HG03159 (cell line): ENCODE results near the gene GTF2A1L.
"Not testable (repeated sequence)": the region's sequence is repeated elsewhere in the genome, so short reads cannot be mapped to it uniquely, and the experiment has no call there.

Experiments used
- ATAC-seq: cut with Tn5 transposase; IDR thresholded peaks from one replicate; pipeline ENCODE4 v1.9.1; 2021; ENCODE audit warnings: mild to moderate bottlenecking, moderate library complexity; ENCODE audit not compliant: unreplicated experiment

Gene GTF2A1L

DNA sequence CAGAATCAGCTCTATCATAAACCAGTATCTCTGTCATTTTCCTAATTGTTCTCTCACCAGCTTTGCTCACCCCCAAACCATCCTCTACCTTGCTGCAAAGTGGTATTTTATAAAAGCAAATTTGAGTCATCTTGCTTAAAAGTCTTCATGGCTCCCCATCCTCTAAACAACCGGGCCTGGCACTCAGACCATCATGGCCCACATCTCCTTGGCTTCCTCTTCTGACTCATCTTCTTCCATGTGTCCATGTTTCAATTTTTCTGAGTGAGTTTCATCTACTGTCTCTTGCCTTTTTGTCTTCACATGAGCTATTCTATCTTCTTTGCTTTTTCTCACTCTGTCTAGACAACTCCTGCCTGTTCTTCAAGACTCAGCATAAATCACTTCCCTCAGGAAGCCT lies 79.2 kb downstream of the GTF2A1L start:
- no peak for ATAC-seq

DNA sequence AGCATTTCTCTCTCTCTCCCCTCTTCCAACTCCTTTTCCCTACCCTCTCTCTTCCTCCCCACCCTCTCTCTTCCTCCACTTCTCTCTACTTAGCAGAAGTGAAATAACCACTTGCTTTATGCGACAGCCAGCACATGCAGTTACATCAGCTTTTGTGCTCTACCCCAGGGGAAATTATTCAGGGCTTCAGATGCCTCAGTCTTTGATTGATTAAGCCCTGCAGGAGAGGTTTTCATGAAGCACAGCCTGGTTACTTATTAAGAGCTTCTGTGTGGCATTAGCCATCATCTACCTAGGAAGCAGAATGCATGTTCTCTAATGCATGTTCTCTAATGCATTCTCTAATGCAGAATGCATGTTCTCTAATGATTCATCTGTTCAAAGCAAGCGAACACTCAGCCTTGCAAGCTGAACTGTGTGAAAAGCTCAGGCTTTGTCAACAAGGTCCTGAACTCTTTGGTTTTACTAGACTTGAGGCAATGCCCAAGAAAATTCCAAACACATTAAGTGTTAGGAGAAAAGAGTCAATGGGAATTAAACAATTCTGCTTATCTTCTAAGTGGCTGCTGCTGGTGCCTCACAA lies 81.8 kb downstream of the GTF2A1L start:
- ATAC-seq, result no peak

DNA sequence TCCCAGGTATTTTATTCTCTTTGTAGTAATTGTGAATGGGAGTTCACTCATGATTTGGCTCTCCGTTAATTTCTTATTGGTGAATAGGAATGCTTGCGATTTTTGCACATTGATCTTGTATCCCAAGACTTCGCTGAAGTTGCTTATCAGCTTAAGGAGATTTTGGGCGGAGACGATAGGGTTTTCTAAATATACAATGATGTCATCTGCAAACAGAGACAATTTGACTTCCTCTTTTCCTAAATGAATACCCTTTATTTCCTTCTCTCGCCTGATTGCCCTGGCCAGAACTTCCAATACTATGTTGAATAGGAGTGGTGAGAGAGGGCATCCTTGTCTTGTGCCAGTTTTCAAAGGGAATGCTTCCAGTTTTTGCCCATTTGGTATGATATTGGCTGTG lies 86.0 kb downstream of the GTF2A1L start:
- ATAC-seq, result not testable (repeated sequence)

DNA sequence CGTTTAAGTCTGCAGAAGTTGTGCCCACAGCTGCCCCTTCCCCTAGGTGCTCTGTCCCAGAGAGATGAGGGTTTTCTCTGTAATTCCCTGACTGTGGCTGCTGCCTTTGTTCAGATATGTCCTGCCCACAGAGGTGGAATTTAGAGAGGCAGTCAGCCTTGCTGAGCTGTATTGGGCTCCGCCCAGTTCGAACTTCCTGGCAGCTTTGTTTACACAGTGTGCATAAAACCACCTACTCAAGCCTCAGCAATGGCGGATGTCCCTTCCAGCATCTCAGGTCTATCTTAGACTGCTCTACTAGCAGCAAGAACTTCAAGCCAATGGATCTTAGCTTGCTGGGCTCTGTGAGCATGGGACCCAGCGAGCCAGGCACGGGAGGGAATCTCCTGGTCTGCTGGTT lies 89.8 kb downstream of the GTF2A1L start:
- ATAC-seq, result no peak

DNA sequence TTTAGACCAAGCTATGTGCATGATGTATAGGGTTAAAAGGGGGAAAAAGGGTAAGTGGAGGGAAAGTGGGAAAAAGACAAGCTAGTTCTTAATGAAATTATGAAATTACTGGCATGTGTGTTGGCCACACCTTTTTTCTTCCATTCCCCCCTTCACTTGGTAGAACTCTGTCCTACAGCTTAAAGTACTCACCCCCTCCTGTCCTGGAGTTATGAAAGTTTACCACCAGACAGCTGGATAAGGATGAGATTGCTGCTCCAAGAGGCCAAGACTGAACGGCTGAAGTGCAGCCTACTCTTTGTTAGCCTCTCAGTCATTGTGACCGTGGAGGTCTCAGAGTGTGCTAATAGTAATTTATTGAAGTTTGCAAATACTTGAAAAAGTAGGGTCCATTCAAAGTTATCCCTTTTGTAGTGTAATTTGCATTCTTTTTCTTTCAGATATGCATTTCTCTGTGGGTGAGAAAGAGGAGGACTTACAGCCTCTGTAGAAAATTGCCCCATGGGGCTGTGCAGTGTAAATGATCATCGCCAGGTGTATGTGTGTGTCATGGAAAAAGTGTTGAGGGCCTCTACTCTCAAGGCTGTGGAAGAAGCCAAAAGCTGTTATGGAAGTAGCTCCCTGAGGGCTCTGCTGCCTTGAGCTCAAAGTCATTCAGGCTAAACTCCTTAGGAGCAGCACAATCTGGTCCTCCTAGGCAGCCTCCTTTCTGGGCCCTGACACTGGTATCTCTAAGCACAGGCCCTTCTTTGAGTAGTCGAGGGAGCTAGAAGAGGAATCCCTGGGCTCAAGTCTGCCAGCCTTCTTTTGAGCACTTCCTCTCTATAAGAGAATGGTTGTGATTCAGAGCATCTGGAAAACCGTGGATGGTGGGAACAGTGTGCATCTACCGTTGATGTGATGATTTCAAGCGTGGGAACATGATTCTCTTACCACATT lies 91.7 kb downstream of the GTF2A1L start:
- no peak for ATAC-seq

DNA sequence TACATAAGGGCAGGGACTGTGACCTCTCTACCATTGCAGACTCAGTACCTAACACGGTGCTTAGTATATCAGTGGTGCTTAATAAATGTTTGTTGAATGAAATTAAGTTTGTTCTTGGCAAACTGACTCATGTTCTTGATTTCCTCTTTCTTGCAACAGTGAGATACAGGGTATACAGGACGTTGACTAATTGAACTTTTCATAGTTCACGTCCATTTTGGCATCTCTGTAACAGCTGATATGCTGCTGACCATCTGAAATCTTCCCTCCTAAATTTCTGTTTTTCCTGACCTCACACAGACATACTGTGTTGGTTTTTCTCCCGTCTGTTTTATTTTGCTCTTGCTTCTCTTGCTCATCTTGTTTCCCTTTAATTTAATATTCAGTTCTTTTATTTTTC lies 93.7 kb downstream of the GTF2A1L start:
- ATAC-seq, result no peak

DNA sequence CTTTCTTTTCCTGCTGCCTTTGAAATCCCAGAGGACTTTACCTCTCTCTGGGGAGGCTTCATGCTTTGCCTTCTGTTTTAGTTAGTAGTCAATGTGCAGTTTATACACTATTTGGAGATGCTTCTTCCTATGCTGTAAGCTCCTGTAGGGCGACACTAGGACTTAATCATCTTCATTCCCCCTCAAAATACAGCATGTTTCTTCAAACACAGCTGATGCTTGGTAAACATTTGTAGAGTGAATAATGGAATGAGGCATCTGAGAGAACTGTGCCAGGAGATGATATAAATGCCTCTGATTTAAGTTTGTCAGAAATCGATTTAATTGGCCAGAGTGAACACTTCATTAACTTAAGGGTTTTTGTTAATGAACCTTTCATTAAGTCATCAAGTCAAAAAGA lies 94.5 kb downstream of the GTF2A1L start:
- ATAC-seq, result no peak

DNA sequence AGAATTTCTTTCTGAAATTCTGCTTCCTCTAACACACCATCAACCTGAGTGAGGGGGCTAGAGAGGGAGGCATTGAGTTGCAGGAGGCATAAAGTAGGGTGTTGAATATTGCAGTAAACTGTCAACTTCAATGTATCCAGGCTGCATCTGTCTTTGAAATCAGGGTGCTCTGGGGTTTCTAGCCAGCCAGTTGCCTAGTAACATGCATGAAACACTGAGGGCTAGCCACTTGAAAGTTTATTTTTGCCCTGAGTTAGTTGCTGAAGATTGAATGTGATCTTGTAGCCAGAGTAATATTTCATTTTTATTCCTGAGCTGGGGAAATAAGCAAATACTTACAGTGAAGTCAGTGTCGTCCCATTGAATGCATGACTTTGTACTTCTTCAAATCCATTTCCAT lies 96.0 kb downstream of the GTF2A1L start:
- no peak for ATAC-seq

DNA sequence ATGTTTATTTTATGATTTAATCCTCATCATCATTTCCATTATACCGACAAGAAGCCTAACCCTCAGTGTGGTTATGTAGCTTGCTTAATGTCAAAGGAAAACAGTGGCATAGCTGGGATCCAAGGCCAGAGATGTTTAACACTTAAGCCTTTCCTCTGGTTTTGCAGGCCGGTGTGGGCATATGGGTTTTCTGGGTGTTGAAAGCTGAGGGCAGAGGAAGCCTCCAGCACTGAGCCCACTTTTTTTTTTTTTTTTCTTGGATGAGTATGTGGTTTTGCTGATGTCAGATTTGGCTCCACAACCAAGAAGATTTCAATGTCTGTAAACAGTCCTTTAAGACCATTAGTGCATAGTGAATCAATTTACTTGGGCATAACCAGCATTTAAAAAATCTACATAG lies 96.6 kb downstream of the GTF2A1L start:
- no peak for ATAC-seq

DNA sequence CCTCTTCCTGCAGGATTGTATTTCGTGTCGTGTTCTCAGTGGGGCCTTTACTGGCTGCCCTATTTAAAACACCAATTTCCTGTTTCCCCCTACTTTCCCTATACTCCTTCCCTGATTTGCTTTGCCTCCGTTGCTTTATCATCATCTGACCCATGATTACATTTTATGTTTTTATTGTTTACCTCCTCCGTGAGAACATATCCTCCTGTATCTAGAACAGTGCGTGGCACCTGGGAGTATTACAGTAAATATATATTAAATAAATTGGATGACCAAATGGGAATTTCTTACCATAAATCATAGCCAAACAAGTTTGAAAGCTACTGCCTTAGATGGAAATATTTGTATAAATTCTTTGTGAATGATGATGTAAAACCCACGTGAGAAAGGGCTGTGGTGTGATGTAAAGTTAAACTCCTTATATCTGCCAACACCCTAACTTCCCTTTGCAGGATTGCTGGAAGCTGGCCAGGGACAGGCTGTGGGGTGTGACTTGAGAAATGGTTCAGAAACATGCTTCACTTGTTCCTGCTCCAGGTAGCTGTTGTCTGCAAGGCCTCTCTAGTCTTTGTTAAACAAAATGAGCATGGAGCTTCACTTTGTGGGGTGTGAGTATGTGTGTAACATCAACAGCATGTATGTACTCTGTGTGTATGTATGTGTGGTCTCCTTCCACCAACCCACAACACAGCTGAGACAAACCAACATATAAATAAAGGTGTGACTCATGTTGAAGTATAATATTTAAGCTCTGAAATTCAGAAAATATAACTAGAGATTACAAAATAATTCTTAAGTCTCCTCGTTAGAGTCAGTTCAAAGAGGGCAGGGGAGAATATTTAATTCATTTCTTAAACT lies 97.6 kb downstream of the GTF2A1L start:
- no peak for ATAC-seq

DNA sequence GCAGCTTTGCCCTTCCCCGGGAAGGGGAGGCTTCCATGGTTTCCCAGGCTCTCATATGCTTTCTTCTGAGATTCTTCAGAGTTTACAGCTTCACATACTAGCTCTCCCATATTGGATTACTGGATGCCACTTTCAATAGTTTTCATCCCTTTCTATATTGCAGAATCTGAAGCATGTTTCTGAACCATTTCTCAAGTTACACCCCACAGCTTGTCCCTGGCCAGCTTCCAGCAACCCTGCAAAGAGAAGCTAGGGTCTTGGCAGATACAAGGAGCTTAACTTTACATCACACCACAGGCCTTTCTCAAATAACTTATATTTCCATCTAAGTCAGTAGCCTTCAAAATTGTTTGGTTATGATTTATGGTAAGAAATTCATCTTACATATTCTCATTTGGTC lies 98.3 kb downstream of the GTF2A1L start:
- ATAC-seq, result no peak

DNA sequence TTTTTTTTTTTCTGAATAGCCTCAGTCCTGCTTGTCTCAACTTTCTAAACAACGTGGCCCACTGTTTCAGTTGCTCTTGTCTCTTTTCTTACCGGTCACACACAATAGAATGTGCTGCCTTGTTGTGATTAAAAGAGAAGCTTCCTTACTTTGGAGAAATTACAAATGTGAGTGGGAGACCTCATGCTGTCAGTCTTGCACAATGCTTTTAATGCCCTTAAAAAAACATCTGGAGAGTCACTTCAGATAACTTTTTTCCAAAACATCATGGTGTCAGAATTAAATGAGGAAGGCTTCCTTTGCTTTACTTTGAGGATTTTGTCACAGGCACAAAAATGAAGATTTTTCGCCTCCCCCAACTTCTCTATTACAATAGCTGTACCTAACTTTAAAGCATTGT lies 100.2 kb downstream of the GTF2A1L start:
- ATAC-seq, result no peak

DNA sequence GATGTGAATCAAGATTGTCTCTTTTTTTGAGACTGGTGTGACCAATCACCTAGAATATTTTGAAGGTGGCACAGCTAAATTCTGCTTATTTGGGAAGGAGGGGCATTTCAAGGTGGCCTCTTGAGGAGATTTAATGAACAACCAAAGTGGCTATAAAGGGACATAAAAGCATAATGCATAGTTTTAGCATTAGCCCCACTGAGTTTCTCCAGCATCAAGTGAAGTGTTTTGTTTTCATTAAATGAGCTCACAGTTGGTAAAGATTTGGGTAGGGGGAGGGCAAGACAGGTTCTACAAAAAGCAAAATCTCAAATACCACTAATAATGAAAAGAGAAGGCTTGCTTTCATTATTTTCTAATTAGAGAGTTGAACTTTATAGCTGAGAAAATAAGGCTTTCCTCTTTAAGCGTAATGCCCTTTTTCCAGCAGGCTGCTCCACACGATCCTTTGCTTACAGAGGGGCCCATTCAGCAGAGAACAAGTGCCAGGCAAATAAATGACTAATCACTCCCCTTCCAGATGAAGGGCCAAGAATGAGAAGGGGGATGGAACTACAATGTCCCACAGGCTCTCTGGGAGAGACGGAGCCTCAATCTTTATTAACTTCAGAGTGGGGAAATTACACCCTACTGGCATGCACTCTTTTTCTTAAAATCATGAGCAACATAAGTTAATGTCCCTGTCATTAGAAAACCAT lies 102.0 kb downstream of the GTF2A1L start:
- no peak for ATAC-seq

DNA sequence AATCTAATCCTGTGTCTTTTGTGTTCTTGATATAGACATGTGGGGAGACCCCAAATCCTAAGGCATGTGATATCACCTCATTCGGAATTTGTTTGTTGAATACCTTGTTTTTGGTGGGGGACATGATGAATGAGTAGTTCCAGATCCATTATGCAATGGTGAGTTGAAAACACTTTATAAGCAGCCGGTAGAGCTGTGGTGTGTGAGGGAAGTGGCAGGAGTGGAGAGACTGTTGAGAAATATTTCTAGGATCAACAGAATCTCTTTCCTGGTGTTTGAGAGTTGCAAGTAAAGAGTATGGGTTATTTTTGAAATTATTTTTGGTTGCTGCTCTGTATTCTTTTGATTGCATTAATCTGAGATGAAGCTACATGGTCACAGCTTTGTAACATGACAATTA lies 103.5 kb downstream of the GTF2A1L start:
- ATAC-seq, result no peak

DNA sequence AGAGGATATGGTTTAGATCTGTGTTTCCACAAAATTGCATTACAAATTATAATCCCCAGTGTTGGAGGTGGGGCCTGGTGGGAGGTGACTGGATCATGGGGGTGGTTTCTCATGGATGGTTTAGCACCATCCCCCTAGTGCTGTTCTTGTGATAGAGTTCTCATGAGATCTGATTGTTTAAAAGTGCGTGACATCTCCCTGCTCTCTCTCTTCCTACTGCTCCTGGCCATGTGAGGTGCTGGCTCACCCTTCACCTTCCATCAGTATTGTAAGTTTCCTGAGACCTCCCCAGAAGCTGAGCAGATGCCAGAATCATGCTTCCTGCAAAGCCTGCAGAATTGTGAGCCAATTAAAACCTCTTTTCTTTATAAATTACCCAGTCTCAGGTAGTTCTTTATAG lies 104.7 kb downstream of the GTF2A1L start:
- ATAC-seq, result no peak

DNA sequence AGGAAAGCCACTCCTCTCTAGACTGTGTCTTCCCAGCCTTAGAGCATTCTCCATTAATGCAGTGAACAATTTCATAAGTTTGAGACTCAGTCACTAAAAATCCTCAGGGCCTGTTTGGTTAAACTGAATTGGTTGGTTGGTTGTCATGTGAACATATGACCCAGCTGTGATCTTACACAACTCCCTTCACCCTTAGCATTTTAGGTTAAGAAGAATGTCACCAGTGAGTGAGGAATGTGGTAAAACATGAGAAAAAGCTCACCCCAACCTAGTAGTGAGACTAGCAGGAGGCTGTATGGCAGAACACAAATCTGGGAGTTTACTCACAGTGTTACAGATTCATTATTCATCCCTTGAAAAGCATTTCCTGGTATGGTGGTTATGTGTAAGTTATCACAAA lies 105.5 kb downstream of the GTF2A1L start:
- ATAC-seq, result no peak

DNA sequence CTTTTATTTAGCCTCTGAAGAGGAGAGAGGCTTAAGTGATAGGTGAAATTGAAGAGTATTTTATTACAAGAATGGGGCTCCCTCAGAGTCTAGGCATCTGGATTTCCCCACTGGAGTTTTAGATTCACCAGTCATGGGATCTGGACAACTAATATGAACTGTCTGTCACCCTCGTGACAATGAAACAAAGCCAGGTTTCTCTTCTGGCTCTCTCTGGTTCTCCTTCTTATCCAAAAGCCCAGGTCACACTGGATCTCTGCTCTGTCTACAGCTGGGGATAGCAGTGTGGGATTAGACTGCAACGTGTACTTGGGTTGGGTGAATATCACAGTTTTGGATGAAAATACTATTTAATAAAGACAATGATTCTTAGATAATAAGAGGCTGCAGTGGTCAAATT lies 106.6 kb downstream of the GTF2A1L start:
- no peak for ATAC-seq

DNA sequence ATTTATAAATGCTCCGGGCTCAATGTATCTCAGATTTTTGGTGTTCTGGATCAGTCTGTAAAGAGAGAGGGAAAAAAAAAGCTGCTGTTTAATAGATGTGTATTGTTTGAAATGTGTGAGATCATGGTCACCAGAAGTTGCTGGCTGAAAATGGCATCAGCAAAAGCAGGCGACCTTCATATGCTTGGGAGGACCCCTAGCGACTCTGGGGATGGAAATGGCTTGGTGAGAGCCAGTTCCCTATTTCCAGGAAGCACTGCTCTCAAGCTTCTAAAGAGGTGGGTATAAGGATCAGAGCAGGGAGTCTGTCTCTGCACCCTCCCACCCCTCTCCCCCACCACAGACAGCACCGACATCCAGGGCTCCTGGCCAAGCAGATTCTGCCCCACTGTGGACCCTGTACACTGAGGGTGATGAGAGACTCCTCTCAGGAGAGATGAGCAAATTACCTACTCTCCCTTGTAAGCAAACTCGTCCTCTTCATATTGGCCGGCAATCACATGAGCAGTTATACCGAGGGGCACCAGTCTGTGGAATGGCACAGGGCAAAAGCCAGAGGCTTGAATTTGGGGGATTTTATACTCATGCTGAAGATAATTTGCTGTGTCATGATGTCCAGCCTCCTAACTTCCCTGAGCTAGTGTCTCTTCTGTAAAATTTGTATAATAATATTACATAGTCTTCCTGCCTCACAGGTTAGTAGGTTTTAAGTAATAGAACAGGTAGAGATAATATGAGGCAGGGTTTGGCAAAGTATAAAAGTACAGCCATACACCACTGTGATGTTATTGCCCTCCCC lies 108.2 kb downstream of the GTF2A1L start:
- ATAC-seq, result no peak

DNA sequence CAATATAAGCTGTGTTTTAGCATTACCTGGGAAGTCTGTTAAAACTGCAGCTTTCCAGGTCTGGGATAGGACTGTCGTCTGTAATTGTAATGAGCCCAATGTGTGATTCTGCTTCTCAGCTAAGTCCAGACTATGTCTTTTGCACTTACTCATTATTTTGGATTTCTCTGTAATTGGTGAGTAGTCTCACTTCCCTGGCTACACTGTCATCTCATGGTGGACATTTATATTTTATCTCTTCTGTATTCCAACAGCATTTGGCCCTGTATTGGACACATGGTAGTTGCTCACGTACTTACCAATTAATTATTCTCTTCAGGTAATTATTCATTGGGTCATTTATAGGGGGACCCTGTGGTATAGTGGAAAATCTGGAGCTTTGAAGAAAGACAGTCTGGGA lies 109.9 kb downstream of the GTF2A1L start:
- no peak for ATAC-seq

DNA sequence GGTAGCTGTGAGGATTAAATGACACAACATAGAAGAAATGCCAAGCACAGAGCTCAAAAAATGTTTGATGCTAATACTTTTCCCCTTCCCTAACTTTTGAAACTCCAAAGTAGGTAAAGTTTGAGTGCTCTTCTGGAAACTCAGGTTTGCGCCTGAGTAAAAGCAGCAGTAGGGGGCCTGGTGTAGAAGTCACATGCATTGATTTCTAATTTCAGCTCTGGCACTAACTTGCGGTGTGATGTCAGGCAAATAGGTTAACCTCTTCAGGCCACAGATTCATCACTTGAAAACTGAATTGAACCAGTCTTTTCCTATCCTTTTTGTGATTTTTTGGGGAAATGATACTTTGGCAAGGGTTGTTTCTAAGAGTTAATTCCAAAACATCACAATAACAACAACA lies 110.6 kb downstream of the GTF2A1L start:
- no peak for ATAC-seq
